Measurements from ENCODE around the gene PIM2. TPM values are rescaled to one million over a fixed set of nuclear protein-coding genes. Genes with fewer than 3 reads are reported as not detected.

PIM2 gene
- total RNA-seq (2021) (3.6 and 4.4 TPM in 2 replicates), Bru-seq, nascent RNA (percentile 43 among the genes with signal in this experiment), BruChase-seq, experiment 1, labeled RNA remaining after a 2-hour chase (percentile 48 among the genes with signal in this experiment), BruChase-seq, experiment 2, labeled RNA remaining after a 6-hour chase (percentile 50 among the genes with signal in this experiment)
- long read RNA-seq, partial matches to known transcripts = 0 of 4 reads
- long read RNA-seq, other reads (novel, unspliced or antisense) = 0 of 4 reads

GRCh38 chrX:48918643-48919340 lies at the start of gene PIM2:
PIM2 (minus strand) TSS chrX:48919024; CDS start chrX:48918834, 190 bp downstream.
- H2AFZ ChIP-seq = 0 out of 2 replicates have a peak within 1 kb of the TSS, but pooled peaks have one; percentile 52
- POLR2A ChIA-PET (ENCODE audit: unreplicated experiment) = no interaction called here

DNA sequence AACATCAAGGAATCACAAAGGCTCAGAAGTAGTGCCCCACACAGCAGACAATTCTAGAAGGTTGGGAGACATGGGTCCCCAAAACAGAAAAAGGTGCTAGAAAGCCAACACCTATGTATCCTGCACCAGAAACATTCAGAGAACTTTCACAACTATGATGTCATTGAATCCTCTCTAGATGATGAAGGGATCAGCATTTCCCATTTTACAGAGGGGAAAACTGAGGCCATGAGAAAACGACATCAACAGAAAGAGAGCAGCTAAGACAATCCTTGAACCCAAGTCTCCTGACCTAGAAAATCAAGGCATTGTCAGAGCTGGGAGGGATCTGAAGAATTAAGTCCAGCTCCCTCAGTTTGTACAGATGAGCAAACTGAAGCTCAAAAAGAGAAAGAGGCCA lies 49.6 kb upstream of the PIM2 start:
- TF ChIP-seq CTCF (conservative IDR thresholded peaks at IDR 0.05) (no peak), EZH2 (IDR thresholded peaks at IDR 0.05; ENCODE audit: low read depth) (no peak)
- CTCF ChIA-PET = no interaction called here
- POLR2A ChIA-PET (ENCODE audit: unreplicated experiment) = no interaction called here

More at GRCh38 chrX:48918643-48919340, at the start of gene PIM2:
- no peaks in the 10 kb centered on the region for H3K9me3 ChIP-seq (ENCODE audit: insufficient read depth, low read depth)
- no peaks in the 10 kb centered on the region for H3K36me3 ChIP-seq (ENCODE audit: low read depth)
- no peaks in the 10 kb centered on the region for H4K20me1 ChIP-seq (ENCODE audit: insufficient read depth)
- TF ChIP-seq EZH2 (IDR thresholded peaks at IDR 0.05; ENCODE audit: low read depth) = no peak
- TF ChIP-seq CTCF (conservative IDR thresholded peaks at IDR 0.05) = no peak
- intact Hi-C loops (cut with micrococcal nuclease; ENCODE audit: unreplicated experiment) = loop anchor here (5.0 kb wide), 1 partner anchor 139 kb away; the partner anchor contains the start of gene CCDC120
- H3K4me2 ChIP-seq = peak within 1 kb of the TSS; percentile 77
- H3K4me3 ChIP-seq = peak within 1 kb of the TSS; percentile 58; the same call in 1 of the 2 replicates
- H3F3A ChIP-seq (ENCODE audit: insufficient read depth, low read depth) = no peaks in the 10 kb centered on the region
- DNase-seq = peak; percentile 64 to 81
- H3K79me2 ChIP-seq (ENCODE audit: low read depth) = no peaks in the 10 kb centered on the region
- BruUV-seq (replicated peaks) = TSS peak; percentile 18
- H3K27me3 ChIP-seq (ENCODE audit: insufficient read depth, low read depth) = no peaks in the 10 kb centered on the region
- H3K27ac ChIP-seq = no peak within 1 kb of the TSS
- H3K4me1 ChIP-seq (replicated peaks; ENCODE audit: insufficient read depth) = no peaks in the 10 kb centered on the region
- no peaks in the 10 kb centered on the region for H3K9me2 ChIP-seq (ENCODE audit: insufficient read depth)
- CTCF ChIA-PET = no interaction called here

DNA sequence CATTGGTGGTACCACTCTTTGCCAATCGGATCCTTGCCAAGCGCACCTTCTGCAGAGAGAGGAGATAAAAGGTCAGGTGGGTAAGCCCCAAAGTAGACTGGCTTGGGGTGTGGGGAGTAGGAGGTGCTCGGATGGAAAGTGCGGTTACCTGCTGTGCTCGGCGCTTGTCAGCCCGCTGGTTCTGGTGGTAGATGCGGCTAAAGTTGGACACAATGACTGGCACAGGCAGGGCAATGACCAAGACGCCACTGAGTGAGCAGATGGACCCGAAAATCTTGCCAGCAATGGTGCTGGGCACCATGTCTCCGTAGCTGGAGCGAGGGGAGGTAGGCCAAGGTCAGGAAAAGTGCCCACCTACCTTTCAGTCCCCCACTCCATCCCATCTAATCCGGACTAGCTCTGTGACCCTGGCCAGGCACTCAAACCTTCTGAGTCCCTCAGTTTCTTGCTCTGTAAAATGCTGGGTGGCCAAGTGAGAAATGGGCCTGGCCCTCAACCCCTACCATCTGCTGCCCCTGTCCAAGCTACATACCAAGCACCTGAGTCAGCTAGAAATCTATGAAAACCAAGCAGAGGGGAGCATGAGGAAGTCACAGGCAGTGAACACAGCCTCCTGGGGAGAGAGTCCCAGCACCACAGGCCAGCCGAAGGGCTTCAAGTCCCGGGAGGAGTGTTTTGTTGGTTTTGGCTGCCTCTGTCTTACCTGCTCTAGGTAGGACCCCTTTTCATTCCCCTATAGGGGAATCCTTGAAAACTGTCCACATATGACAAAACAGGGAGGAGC lies 48.2 kb upstream of the PIM2 start:
- Histone ChIP-seq H3K9me3 (ENCODE audit: insufficient read depth, low read depth) (no peaks in the 10 kb centered on the region), H3F3A (ENCODE audit: insufficient read depth, low read depth) (no peaks in the 10 kb centered on the region), H3K9me2 (ENCODE audit: insufficient read depth) (no peaks in the 10 kb centered on the region), H4K20me1 (ENCODE audit: insufficient read depth) (no peaks in the 10 kb centered on the region), H3K4me2 (no peak overlapping the region), H2AFZ (no peak overlapping the region), H3K4me3 (no peak overlapping the region), H3K27ac (no peak overlapping the region), H3K27me3 (ENCODE audit: insufficient read depth, low read depth) (no peaks in the 10 kb centered on the region), H3K4me1 (replicated peaks; ENCODE audit: insufficient read depth) (no peaks in the 10 kb centered on the region), H3K79me2 (ENCODE audit: low read depth) (no peaks in the 10 kb centered on the region), H3K36me3 (ENCODE audit: low read depth) (no peaks in the 10 kb centered on the region)
- no TSS peak for BruUV-seq (replicated peaks)
- intact Hi-C loops (cut with micrococcal nuclease; ENCODE audit: unreplicated experiment) = no loop called here
- TF ChIP-seq EZH2 (IDR thresholded peaks at IDR 0.05; ENCODE audit: low read depth) (no peak), CTCF (conservative IDR thresholded peaks at IDR 0.05) (no peak)
- ChIA-PET CTCF (no interaction called here), POLR2A (ENCODE audit: unreplicated experiment) (no interaction called here)
- no peak for DNase-seq

More for the DNA sequence above, 49.6 kb upstream of the PIM2 start:
- intact Hi-C loops (cut with micrococcal nuclease; ENCODE audit: unreplicated experiment) = no loop called here
- Histone ChIP-seq H3K4me3 (no peak overlapping the region), H3K27ac (no peak overlapping the region), H3K9me3 (ENCODE audit: insufficient read depth, low read depth) (no peaks in the 10 kb centered on the region), H3F3A (ENCODE audit: insufficient read depth, low read depth) (no peaks in the 10 kb centered on the region), H3K79me2 (ENCODE audit: low read depth) (no peaks in the 10 kb centered on the region), H3K9me2 (ENCODE audit: insufficient read depth) (no peaks in the 10 kb centered on the region), H2AFZ (no peak overlapping the region), H3K4me1 (replicated peaks; ENCODE audit: insufficient read depth) (no peaks in the 10 kb centered on the region), H3K4me2 (no peak overlapping the region), H3K36me3 (ENCODE audit: low read depth) (no peaks in the 10 kb centered on the region), H4K20me1 (ENCODE audit: insufficient read depth) (no peaks in the 10 kb centered on the region), H3K27me3 (ENCODE audit: insufficient read depth, low read depth) (no peaks in the 10 kb centered on the region)
- no peak for DNase-seq
- no TSS peak for BruUV-seq (replicated peaks)
